IMR-90 (cell line): ENCODE measurements around the gene TMEM214. TPM values are rescaled to one million over a fixed set of nuclear protein-coding genes. Genes with fewer than 3 reads are reported as not detected.
A peak's percentile ranks its signal among the peaks of the same experiment; 100 is the strongest.

Experiments used
- ATAC-seq: fragments of 200-7000 bp; cut with Tn5 transposase; 2 replicates; pipeline ENCODE4 v1.9.1; 2020; ENCODE audit warnings: low read depth, mild to moderate bottlenecking, moderate library complexity
- BruUV-seq: library from RNA; stranded (reverse); fragments of 400-500 nt; replicated peaks from 2 replicates; lab custom pipeline; 2021; lab: Mats Ljungman, UMichigan
- CTCF ChIA-PET: fragments of 300-600 bp; formaldehyde crosslinking; extraction: SDS; loops from one replicate; lab custom pipeline; 2021; ENCODE audit warnings: antibody characterized with exemption; lab: Yijun Ruan, JAX
- POLR2A ChIA-PET: fragments of 300-600 bp; sonication (Branson Sonifier 250); formaldehyde crosslinking; loops from one replicate; lab custom pipeline; 2022; ENCODE audit warnings: antibody characterized with exemption; ENCODE audit not compliant: unreplicated experiment; lab: Charles Lee
- DNase-seq: peaks from one replicate; pipeline ENCODE4 v3.0.0; 2013
- H2AFZ ChIP-seq: replicated peaks from 2 replicates; pipeline ENCODE3; 2013; ENCODE audit warnings: low read length, mild to moderate bottlenecking; ENCODE audit not compliant: poor library complexity
- H2AK5ac ChIP-seq: 2 replicates; pipeline ENCODE4 v1.6.1; 2013; ENCODE audit warnings: low read depth, low read length, inconsistent platforms
- H2AK9ac ChIP-seq: replicated peaks from 2 replicates; pipeline ENCODE3; 2013; ENCODE audit warnings: mild to moderate bottlenecking, low read depth, low read length, moderate library complexity; ENCODE audit not compliant: poor library complexity
- H2BK120ac ChIP-seq: 2 replicates; pipeline ENCODE4 v1.6.1; 2013; ENCODE audit warnings: low read depth, low read length, inconsistent platforms
- H2BK15ac ChIP-seq: 3 replicates; pipeline ENCODE4 v1.6.1; 2013; ENCODE audit warnings: low read depth, low read length, inconsistent platforms
- H2BK20ac ChIP-seq: 2 replicates; pipeline ENCODE4 v1.6.1; 2013; ENCODE audit warnings: low read depth, mild to moderate bottlenecking, inconsistent platforms, low read length, moderate library complexity
- H2BK5ac ChIP-seq: 2 replicates; pipeline ENCODE4 v1.6.1; 2013; ENCODE audit warnings: mild to moderate bottlenecking, low read depth, low read length, inconsistent platforms; ENCODE audit not compliant: poor library complexity, severe bottlenecking
- H3K14ac ChIP-seq: replicated peaks from 2 replicates; pipeline ENCODE4 v1.6.1; 2013; ENCODE audit warnings: low read depth, low read length, inconsistent platforms
- H3K18ac ChIP-seq: 2 replicates; pipeline ENCODE4 v1.6.1; 2013; ENCODE audit warnings: low read depth, low read length, control low read depth
- H3K23ac ChIP-seq: 2 replicates; pipeline ENCODE4 v1.6.1; 2013; ENCODE audit warnings: low read depth, low read length, inconsistent platforms
- H3K27ac ChIP-seq: 2 replicates; pipeline ENCODE4 v1.5.1; 2013; ENCODE audit warnings: mild to moderate bottlenecking, control low read depth, low read length; ENCODE audit not compliant: insufficient read depth
- H3K27me3 ChIP-seq: 2 replicates; pipeline ENCODE4 v1.6.1; 2013; ENCODE audit warnings: low read length; ENCODE audit not compliant: control insufficient read depth, insufficient read depth
- H3K36me3 ChIP-seq: 2 replicates; pipeline ENCODE4 v1.6.1; 2013; ENCODE audit warnings: low read length, mixed read lengths; ENCODE audit not compliant: control insufficient read depth, insufficient read depth
- H3K4ac ChIP-seq: 2 replicates; pipeline ENCODE4 v1.6.1; 2013; ENCODE audit warnings: low read depth, low read length, inconsistent platforms
- H3K4me1 ChIP-seq: 2 replicates; pipeline ENCODE4 v1.6.1; 2013; ENCODE audit warnings: low read length, mixed read lengths; ENCODE audit not compliant: control insufficient read depth, insufficient read depth
- H3K4me2 ChIP-seq: 2 replicates; pipeline ENCODE4 v1.6.1; 2013; ENCODE audit warnings: low read depth, mild to moderate bottlenecking, control low read depth, low read length, moderate library complexity
- H3K4me3 ChIP-seq: 2 replicates; pipeline ENCODE4 v1.5.1; 2013; ENCODE audit warnings: low read depth, mild to moderate bottlenecking, control low read depth, low read length, moderate library complexity; ENCODE audit not compliant: insufficient read depth
- H3K56ac ChIP-seq: 2 replicates; pipeline ENCODE4 v1.6.1; 2013; ENCODE audit warnings: low read length, inconsistent platforms; ENCODE audit not compliant: insufficient read depth; ENCODE audit errors: extremely low read depth
- H3K79me1 ChIP-seq, 2 experiments: 2 replicates each; pipeline ENCODE4 v1.6.1; 2013; ENCODE audit warnings: low read length in 2 of 2, inconsistent platforms in 1 of 2, low read depth in 1 of 2
- H3K9ac ChIP-seq: 2 replicates; pipeline ENCODE4 v1.6.1; 2013; ENCODE audit warnings: low read depth, low read length, control low read depth
- H3K9me1 ChIP-seq: 2 replicates; pipeline ENCODE4 v1.6.1; 2013; ENCODE audit warnings: low read length, inconsistent platforms; ENCODE audit not compliant: insufficient read depth
- H3K9me3 ChIP-seq: 2 replicates; pipeline ENCODE4 v1.6.1; 2013; ENCODE audit warnings: low read length; ENCODE audit not compliant: control insufficient read depth, insufficient read depth
- H4K20me1 ChIP-seq: 2 replicates; pipeline ENCODE4 v1.6.1; 2013; ENCODE audit warnings: low read length, inconsistent platforms; ENCODE audit not compliant: insufficient read depth
- H4K5ac ChIP-seq: 2 replicates; pipeline ENCODE4 v1.6.1; 2013; ENCODE audit warnings: mild to moderate bottlenecking, low read depth, low read length, control low read depth
- H4K8ac ChIP-seq, 2 experiments: 2 replicates each; pipeline ENCODE4 v1.6.1; 2013; ENCODE audit warnings: low read depth in 2 of 2, low read length in 2 of 2, control low read depth in 1 of 2, inconsistent platforms in 1 of 2
- H4K91ac ChIP-seq: 2 replicates; pipeline ENCODE4 v1.6.1; 2013; ENCODE audit warnings: low read depth, low read length, inconsistent platforms; ENCODE audit not compliant: insufficient read depth
- BHLHE40 ChIP-seq: fragments of 150-350 bp; IDR thresholded peaks from 2 replicates; pipeline ENCODE4 v1.6.1; 2016; ENCODE audit warnings: mild to moderate bottlenecking, low read depth, low read length
- CEBPB ChIP-seq: IDR thresholded peaks from 2 replicates; pipeline ENCODE4 v1.6.1; 2012; ENCODE audit warnings: low read depth, low read length, improper control_type of control experiment
- CHD1 ChIP-seq: IDR thresholded peaks from 2 replicates; pipeline ENCODE4 v1.6.1; 2012; ENCODE audit warnings: low read depth, low read length, improper control_type of control experiment
- CTCF ChIP-seq: conservative IDR thresholded peaks from 2 replicates; pipeline ENCODE4 v1.5.1; 2012; ENCODE audit warnings: mild to moderate bottlenecking, low read depth, low read length, improper control_type of control experiment
- ELK1 ChIP-seq: fragments of 150-350 bp; IDR thresholded peaks from 2 replicates; pipeline ENCODE4 v1.6.1; 2016; ENCODE audit warnings: low read depth, mild to moderate bottlenecking, low read length, moderate library complexity, borderline replicate concordance
- FOS ChIP-seq: fragments of 150-350 bp; IDR thresholded peaks from 2 replicates; pipeline ENCODE4 v1.6.1; 2016; ENCODE audit warnings: low read depth, low read length
- MAFK ChIP-seq: IDR thresholded peaks from 2 replicates; pipeline ENCODE4 v1.6.1; 2012; ENCODE audit warnings: low read depth, low read length, improper control_type of control experiment
- MAZ ChIP-seq: IDR thresholded peaks from 2 replicates; pipeline ENCODE4 v1.6.1; 2012; ENCODE audit warnings: low read depth, mild to moderate bottlenecking, low read length, improper control_type of control experiment, moderate library complexity, borderline replicate concordance
- MXI1 ChIP-seq: IDR thresholded peaks from 2 replicates; pipeline ENCODE4 v1.6.1; 2012; ENCODE audit warnings: low read depth, mild to moderate bottlenecking, low read length, moderate library complexity, borderline replicate concordance
- NFE2L2 ChIP-seq: fragments of 150-350 bp; IDR thresholded peaks from 2 replicates; pipeline ENCODE4 v1.6.1; 2016; ENCODE audit warnings: low read depth, mild to moderate bottlenecking, low read length
- POLR2A ChIP-seq: IDR thresholded peaks from 2 replicates; pipeline ENCODE4 v1.6.1; 2012; ENCODE audit warnings: mild to moderate bottlenecking, low read depth, low read length
- RAD21 ChIP-seq: IDR thresholded peaks from 2 replicates; pipeline ENCODE4 v1.6.1; 2012; ENCODE audit warnings: low read length, improper control_type of control experiment
- RCOR1 ChIP-seq: IDR thresholded peaks from 2 replicates; pipeline ENCODE4 v1.6.1; 2012; ENCODE audit warnings: mild to moderate bottlenecking, low read length, improper control_type of control experiment; ENCODE audit not compliant: insufficient replicate concordance
- RFX5 ChIP-seq: IDR thresholded peaks from 2 replicates; pipeline ENCODE4 v1.8.0; 2012; ENCODE audit warnings: low read depth, mild to moderate bottlenecking, low read length, moderate library complexity
- SMC3 ChIP-seq: fragments of 150-350 bp; IDR thresholded peaks from 2 replicates; pipeline ENCODE4 v1.6.1; 2016; ENCODE audit warnings: low read depth, mild to moderate bottlenecking, antibody characterized with exemption, low read length, moderate library complexity
- USF2 ChIP-seq: fragments of 150-350 bp; IDR thresholded peaks from 2 replicates; pipeline ENCODE4 v1.6.1; 2017; ENCODE audit warnings: mild to moderate bottlenecking, antibody characterized with exemption, low read length, low read depth
- WGBS, 2 experiments: methylation state at CpG; one replicate each; pipeline versions ENCODE4 v1.1.5 to v1.1.7; 2013; ENCODE audit warnings: missing lambda C conversion rate in 2 of 2; ENCODE audit not compliant: insufficient read length in 1 of 2; ENCODE audit errors: extremely low coverage in 2 of 2; 5-methylcytosine and 5-hydroxymethylcytosine counted together
- dilution Hi-C: fragments of 300-500 bp; cut with HindIII; formaldehyde crosslinking; loops from one replicate; pipeline ENCODE4 v1.14.3; 2018; ENCODE audit warnings: low sequenced_read_pairs; ENCODE audit not compliant: unreplicated experiment
- in situ Hi-C: fragments of 300-500 bp; cut with MboI; formaldehyde crosslinking; loops from 3 replicates; pipeline ENCODE4 v1.14.3; 2019; ENCODE audit warnings: low sequenced_read_pairs, inconsistent platforms, mixed read lengths
- intact Hi-C: fragments of 100-400 bp; cut with micrococcal nuclease; formaldehyde crosslinking; loops from 2 replicates; pipeline ENCODE4 v1.10.0; 2022
- polyA plus RNA-seq, 3 experiments: library from polyadenylated mRNA; depleted of rRNA; stranded (reverse); fragments of >200 nt; gene quantifications; 2 replicates each; pipeline ENCODE4 v1.2.3, GENCODE V29; 2012; ENCODE audit warnings: low replicate concordance in 1 of 3
- total RNA-seq: library from RNA; depleted of rRNA; stranded (reverse); fragments of >200 nt; gene quantifications from 2 replicates; pipeline ENCODE4 v1.2.3, GENCODE V29; 2012

The TMEM214 gene
- total and polyA plus RNA-seq, 2 of the 4 experiments (the other 2 are of a cell fraction): 32.1 to 121 TPM

- H3K36me3 ChIP-seq: peaks cover 33% of the 10 kb centered on the region
- H3K23ac ChIP-seq: peak overlapping the region; percentile 45; the same call in 1 of the 2 replicates
- peaks cover 20% of the 10 kb centered on the region for H4K20me1 ChIP-seq
- H3K4ac ChIP-seq: no peak overlapping the region; the same call in 1 of the 2 replicates
- no peak overlapping the region for H3K56ac ChIP-seq
- no peak for ATAC-seq
- H3K27ac ChIP-seq: 0 out of 2 replicates have a peak overlapping the region, but pooled peaks have one; percentile 1
- in situ Hi-C loops: no loop called here
- H3K4me2 ChIP-seq: peak overlapping the region; percentile 51; the same call in 1 of the 2 replicates
- no peak overlapping the region for H2AK9ac ChIP-seq
- H4K5ac ChIP-seq: no peak overlapping the region
- TF ChIP-seq CHD1: no peak
- TF ChIP-seq RAD21: no peak
- no peak for TF ChIP-seq RCOR1
- no peak for TF ChIP-seq MXI1
- no peak for TF ChIP-seq USF2
- TF ChIP-seq MAFK: no peak
- no peak for TF ChIP-seq RFX5
- TF ChIP-seq POLR2A: no peak
- no peak for TF ChIP-seq ELK1
- TF ChIP-seq CTCF: no peak
- TF ChIP-seq CEBPB: no peak
- TF ChIP-seq FOS: no peak
- TF ChIP-seq NFE2L2: no peak
- TF ChIP-seq SMC3: no peak
- TF ChIP-seq BHLHE40: no peak
- no peak for TF ChIP-seq MAZ
- dilution Hi-C loops: no loop called here
- no peak overlapping the region for H2BK15ac ChIP-seq
- H2AK5ac ChIP-seq: no peak overlapping the region
- no peak overlapping the region for H4K8ac ChIP-seq
- no peaks in the 10 kb centered on the region for H3K27me3 ChIP-seq
- H3K4me1 ChIP-seq: peaks cover 27% of the 10 kb centered on the region
- no TSS peak for BruUV-seq
- H3K4me3 ChIP-seq: no peak overlapping the region
- no peak overlapping the region for H3K18ac ChIP-seq
- intact Hi-C loops: no loop called here
- no peak overlapping the region for H2BK20ac ChIP-seq
- H2BK5ac ChIP-seq: no peak overlapping the region
- no peak overlapping the region for H3K14ac ChIP-seq
- no peaks in the 10 kb centered on the region for H3K9me3 ChIP-seq
- ChIA-PET POLR2A (interaction anchor here (0.5 to 1.0 kb wide), 2 partner anchors 11 to 123 kb away, joined by 3 to 5 read pairs; no protein-coding TSS in a partner anchor), CTCF (interaction anchor here (1.1 kb wide), 1 partner anchor 21 kb away, joined by 3 read pairs; no protein-coding TSS in a partner anchor)
- no peak overlapping the region for H4K91ac ChIP-seq
- no peak overlapping the region for H2AFZ ChIP-seq
- DNase-seq: no peak
- no CpG with 5 or more reads among the region's 6 CpGs for WGBS, 2 experiments
- H3K79me1 ChIP-seq: peaks cover 45 to 62% of the 10 kb centered on the region in 2 experiments
- H3K9me1 ChIP-seq: peaks cover 23% of the 10 kb centered on the region
- H2BK120ac ChIP-seq: no peak overlapping the region
- H3K9ac ChIP-seq: peak overlapping the region; percentile 20; the same call in 1 of the 2 replicates
Measured at GRCh38 chr2:27069436-27069835, 36.7 kb downstream of the TMEM214 start.
